Left kidney (tissue), 8 donors: ENCODE data around the gene THAP6. TPM values are rescaled to one million over a fixed set of nuclear protein-coding genes. Genes with fewer than 3 reads are reported as not detected.
"Not testable (repeated sequence)": the region's sequence is repeated elsewhere in the genome, so short reads cannot be mapped to it uniquely, and the experiment has no call there.

Experiments
- DNase-seq: peaks from one replicate; pipeline ENCODE4 v3.0.0-alpha.2; 2013
- long read RNA-seq, 8 donors: transcript quantifications; one replicate each; lab custom pipeline, GENCODE V29; 2026
- polyA plus RNA-seq: library from polyadenylated mRNA; unstranded; fragments of 120-200 nt; gene quantifications from one replicate; pipeline ENCODE4 v1.2.1, GENCODE V29; 2013; ENCODE audit not compliant: insufficient read length

Gene THAP6
- polyA plus RNA-seq = 36.6 TPM
- long read RNA-seq, donor 1, partial matches to known transcripts = 0 of 9 reads
- long read RNA-seq, donor 1, other reads (novel, unspliced or antisense) = 0 of 9 reads
- long read RNA-seq, donor 2, partial matches to known transcripts = 0 of 5 reads
- long read RNA-seq, donor 2, other reads (novel, unspliced or antisense) = 0 of 5 reads
- long read RNA-seq, donor 3, partial matches to known transcripts = 0 of 1 reads
- long read RNA-seq, donor 3, other reads (novel, unspliced or antisense) = 0 of 1 reads
- long read RNA-seq, donor 4 = 0 reads
- long read RNA-seq, donor 5, transcript THAP6-201 (5 exons, 3,549 nt) = major isoform, 5 of 7 reads
- long read RNA-seq, donor 5, partial matches to known transcripts = 0 of 7 reads
- long read RNA-seq, donor 5, other reads (novel, unspliced or antisense) = 0 of 7 reads
- long read RNA-seq, donor 6, partial matches to known transcripts = 0 of 5 reads
- long read RNA-seq, donor 6, other reads (novel, unspliced or antisense) = 0 of 5 reads
- long read RNA-seq, donor 7, transcript THAP6-201 (5 exons, 3,549 nt) = major isoform, 9 of 17 reads
- long read RNA-seq, donor 7, partial matches to known transcripts = 0 of 17 reads
- long read RNA-seq, donor 7, other reads (novel, unspliced or antisense) = 0 of 17 reads
- long read RNA-seq, donor 8, partial matches to known transcripts = 0 of 2 reads
- long read RNA-seq, donor 8, other reads (novel, unspliced or antisense) = 0 of 2 reads

DNA sequence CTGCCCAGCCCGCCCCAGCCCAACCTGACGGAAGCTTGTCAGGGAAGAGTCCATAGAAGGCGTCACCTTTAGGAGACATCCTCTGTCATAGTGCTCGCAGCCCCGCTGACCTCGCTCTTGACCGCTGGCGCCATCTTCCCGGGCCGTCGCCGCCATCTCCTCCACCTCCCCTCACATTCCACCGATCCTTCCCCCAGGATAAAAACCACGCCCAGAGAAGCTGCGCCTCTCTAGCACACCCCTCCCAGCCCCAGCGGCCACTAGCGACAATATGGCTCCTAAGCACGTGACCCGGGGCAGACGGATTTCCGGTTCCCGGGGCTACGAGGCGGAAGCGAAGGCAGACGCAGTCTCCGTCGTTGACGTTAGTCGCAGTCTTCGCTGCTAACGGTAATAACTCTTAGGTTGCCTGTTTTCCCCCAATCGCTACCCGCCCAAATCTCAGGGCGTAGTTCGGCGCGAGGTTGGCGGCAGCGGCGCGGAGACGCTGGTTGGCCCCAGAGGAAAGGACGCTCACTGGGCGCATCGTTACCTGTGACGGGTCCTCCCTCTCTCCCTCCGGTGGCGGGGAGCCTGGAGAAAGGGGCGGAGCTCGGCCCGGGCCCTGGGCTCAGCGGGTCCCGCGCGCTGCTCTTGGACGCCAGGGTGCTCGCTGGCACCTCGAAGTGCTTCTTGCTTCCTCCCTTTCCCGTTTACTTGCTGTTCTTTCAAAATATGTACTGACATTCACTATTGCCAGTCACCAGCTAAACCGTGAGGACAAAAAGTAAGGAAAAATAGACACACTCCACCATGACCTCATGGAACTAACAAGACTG is at the start of gene THAP6, which contains the start of gene RCHY1:
THAP6 (plus strand) TSS at position 343 of the 818 bp plus-strand sequence. CDS start 980 bp downstream, outside the sequence.
RCHY1 (minus strand) TSS at position 273 of the 818 bp plus-strand sequence; CDS start at position 156, 117 bp downstream.
- DNase-seq = peak; percentile 96

DNA sequence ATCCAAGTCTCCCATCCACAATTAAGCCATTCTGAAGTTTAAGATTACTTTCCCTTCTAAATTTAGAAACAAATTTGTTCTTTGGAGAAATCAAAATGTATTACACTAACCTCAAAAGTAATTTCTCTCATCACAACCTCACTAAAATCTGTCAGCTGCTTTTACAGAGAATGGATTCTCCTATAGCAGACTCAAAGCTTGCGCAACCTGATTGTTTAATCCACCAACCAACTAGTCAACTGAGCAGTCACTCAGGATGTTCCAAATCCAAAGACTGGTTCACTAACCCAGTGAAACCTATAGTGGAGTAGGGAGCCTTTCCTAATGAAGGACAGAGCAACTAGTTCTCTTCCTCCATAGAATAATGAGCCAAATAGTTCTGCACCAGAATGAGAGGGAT is 44.4 kb upstream of the THAP6 start:
- DNase-seq = no peak

- DNase-seq = no peak
These were observed 43.5 kb upstream of the THAP6 start for GRCh38 chr4:75470738-75471137.

- DNase-seq = no peak
These were observed 37.1 kb upstream of the THAP6 start for GRCh38 chr4:75477201-75477600.

GRCh38 chr4:75484190-75484589 is 30.1 kb upstream of the THAP6 start:
- no peak for DNase-seq

- DNase-seq = peak; percentile 45
These were observed 24.1 kb upstream of the THAP6 start for GRCh38 chr4:75490155-75490554.

- no peak for DNase-seq
These were observed 19.7 kb upstream of the THAP6 start for GRCh38 chr4:75494563-75494962.

DNA sequence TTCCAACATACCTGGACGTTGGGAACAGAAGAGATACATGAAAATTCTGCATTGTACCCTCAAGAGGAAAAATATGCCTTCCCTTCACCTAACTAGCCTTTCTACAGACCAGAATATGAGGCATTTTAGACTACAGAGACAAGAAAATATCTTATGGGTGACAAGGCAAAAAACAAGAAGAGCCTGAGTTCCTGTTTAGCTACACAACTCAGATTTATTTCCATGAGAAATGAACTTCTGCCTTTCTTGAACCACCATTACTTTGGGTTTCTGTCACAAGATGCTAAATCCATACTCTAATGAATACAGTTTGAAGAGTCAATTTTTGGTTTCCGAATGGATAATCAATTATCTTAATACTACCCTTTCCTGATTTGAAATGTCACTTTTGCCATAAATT is 18.8 kb upstream of the THAP6 start:
- no peak for DNase-seq

DNA sequence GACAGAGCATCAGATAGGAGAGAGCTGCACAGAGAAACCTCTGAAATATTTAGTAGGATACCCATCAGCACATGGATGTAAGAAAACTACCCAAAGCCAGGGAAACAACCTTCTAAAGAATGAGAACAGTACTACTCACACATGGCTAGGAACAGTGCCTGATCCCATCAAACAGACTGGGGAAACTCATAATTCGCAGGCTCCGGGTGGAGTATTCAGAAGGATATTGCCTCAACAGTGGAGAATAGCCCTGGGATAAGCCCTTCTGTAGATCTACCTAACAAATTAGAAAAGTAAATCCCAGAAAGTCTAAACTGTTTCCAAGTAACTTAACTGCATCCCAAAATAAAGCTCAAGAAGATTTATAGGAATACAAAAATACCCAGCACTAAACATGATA is 17.9 kb upstream of the THAP6 start:
- no peak for DNase-seq

GRCh38 chr4:75497133-75497532 is 17.1 kb upstream of the THAP6 start:
- no peak for DNase-seq

- no peak for DNase-seq
These were observed 16.2 kb upstream of the THAP6 start for GRCh38 chr4:75498041-75498440.

- DNase-seq = no peak
These were observed 14.4 kb upstream of the THAP6 start for GRCh38 chr4:75499900-75500299.

DNA sequence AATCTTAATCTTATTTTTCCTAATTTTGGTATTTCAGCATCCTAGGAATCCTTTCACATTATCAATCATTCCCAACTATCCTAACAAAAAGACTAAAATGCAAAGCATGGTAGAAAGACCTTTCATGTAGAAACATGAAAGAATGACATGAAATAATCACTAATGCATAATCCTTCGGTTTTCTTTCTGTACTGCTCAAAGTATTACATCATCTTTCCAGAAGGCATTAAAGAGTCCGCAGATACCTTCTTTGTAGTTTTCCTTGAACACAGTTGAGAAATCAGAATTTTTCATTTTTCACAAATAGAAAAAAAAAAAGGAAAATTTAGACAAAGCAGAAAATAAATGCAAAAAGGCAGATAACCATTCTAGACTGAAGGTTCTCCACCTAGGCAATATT is 11.6 kb upstream of the THAP6 start:
- DNase-seq = no peak

- DNase-seq = no peak
These were observed 8.6 kb upstream of the THAP6 start for GRCh38 chr4:75505630-75506029.

- not testable (repeated sequence) for DNase-seq
These were observed 4.7 kb upstream of the THAP6 start for GRCh38 chr4:75509592-75509991.

DNA sequence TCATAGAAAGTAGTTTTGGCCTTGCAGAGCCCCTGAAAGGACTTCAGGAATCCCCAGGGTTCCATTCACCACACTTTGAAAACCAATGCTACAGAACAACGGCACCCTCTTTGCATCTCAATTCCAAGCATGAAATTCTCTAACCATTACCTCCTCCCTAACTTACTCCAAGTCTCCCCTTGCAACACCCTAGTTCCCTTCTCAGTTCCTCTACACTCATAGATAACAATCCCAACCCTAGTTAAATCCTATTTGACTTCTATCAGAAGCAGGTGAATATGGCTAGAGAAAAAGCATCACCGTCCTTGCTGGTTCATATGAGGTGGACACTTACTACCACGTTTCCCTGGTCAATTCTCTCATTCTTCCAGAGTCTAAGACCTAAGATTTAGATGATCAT is 2.4 kb upstream of the THAP6 start:
- no peak for DNase-seq

- DNase-seq = no peak
These were observed 1.7 kb upstream of the THAP6 start for GRCh38 chr4:75512386-75513211.

- DNase-seq = no peak
These were observed 645 bp upstream of the THAP6 start for GRCh38 chr4:75513526-75514130.

- no peak for DNase-seq
These were observed 808 bp downstream of the THAP6 start for GRCh38 chr4:75514949-75515612.

DNA sequence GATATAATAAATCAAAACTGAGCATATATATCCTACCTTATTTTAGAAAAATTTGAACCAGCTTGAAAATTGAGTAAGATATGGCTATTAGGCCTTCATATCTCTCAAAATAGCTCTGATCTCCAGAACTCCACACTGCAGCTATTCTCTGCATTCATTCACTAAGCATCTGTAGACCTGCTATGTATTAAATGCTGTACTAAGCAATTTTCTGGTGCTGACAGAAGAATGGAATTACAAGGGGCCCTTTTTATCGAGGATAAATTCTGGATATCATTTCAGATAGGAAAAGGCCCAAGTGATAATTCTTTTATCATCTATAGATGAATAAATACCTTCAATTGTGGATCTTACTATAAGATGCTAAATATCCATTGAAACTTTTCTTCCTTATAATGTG is 1.9 kb downstream of the THAP6 start:
- no peak for DNase-seq
